Stimulated activated CD4-positive, alpha-beta T cell treated with anti-CD3 and anti-CD28 coated beads, Interleukin-12 subunit alpha, Interleukin-12 subunit beta, amount 100 ng/mL, for 24 hours (primary cell): ENCODE results near the gene DIP2B.
A peak's percentile ranks its signal among the peaks of the same experiment; 100 is the strongest.
"Not testable (repeated sequence)": the region's sequence is repeated elsewhere in the genome, so short reads cannot be mapped to it uniquely, and the experiment has no call there.

Experiments
- DNase-seq, 2 experiments: peaks; one replicate each; pipeline ENCODE4 v3.0.0-alpha.2; 2020; ENCODE audit warnings: low read depth in 2 of 2

Gene DIP2B

DNA sequence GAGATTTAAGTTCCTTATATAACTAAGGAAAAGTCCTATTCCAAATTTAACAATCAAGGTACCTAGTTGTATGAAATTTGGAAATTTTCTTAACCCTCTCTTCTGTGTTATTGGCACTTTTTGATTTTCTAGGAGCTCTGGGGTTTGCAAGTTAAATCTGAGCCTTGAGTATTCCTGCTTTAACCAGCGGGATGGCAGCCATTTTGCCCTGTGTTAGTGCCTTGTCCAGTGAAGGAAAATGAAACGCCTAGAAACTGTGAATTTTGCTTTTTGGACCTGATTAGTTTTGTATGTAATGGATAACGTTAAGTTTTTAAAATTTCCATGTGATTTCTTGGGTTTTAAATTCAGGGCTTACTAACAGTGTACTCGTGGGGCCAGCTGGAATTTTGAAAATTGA, 45.1 kb downstream of the DIP2B start:
- no peak for DNase-seq

DNA sequence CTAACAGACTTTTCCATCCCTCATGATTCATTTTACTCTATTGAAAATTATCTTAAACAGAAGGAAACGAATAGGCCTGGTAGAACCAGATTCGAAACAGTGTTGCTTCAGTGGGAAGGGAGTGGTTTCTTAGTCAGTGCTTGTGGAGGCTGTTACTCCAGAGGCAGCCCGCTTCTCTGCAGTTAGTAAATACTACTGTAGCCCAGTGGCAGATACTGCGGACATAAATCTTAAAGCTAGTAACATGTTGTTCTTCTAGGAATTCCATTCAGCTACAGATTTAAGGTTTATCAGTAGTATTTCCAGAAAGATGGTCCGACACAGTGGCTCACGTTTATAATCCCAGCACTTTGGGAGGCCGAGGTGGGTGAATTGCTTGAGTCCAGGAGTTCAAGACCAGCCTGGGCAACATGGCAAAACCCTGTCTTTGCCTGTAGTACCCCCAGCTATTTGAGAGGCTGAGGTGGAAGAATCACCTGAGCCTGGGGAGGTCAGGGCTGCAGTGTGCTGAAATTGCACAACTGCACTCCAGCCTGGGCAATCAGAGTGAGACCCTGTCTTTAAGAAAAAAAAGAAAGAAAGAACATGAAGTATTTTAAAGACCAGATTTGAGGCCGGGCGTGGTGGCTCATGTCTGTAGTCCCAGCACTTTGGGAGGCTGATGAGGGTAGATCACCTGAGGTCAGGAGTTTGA, 45.9 kb downstream of the DIP2B start:
- DNase-seq: no peak

DNA sequence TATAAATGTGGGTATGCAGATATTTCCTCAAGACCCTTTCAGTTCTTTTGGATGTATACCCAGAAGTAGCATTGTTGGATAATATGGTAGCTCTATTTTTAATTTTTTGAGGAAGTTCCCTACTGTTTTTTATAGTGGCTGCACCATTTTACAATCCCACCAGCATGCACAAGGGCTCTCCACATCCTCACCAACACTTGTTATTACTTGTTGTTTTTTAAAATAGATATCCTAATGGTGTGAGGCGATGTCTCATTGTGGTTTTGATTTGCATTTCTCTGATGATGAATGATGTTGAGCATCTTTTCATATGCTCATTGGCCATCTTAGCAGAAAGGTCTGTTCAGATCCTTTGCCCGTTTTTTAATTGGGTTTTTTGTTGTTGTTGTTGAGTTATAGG, 47.1 kb downstream of the DIP2B start:
- no peak for DNase-seq

DNA sequence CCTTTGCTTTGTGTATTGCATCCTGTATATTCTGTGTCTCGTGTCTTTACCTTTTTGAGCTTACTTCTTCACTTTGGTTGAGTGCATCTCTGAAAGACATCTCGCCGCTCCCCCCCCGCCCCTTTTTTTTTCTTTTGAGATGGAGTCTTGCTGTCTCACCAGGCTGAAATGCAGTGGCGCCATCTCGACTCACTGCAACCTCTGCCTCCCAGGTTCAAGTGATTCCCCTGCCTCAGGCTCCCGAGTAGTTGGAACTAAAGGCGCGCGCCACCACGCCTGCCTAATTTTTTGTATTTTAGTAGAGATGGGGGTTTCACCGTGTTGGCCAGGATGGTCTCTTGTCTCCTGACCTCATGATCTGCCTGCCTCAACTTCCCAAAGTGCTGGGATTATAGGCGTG, 49.9 kb downstream of the DIP2B start:
- DNase-seq: no peak

DNA sequence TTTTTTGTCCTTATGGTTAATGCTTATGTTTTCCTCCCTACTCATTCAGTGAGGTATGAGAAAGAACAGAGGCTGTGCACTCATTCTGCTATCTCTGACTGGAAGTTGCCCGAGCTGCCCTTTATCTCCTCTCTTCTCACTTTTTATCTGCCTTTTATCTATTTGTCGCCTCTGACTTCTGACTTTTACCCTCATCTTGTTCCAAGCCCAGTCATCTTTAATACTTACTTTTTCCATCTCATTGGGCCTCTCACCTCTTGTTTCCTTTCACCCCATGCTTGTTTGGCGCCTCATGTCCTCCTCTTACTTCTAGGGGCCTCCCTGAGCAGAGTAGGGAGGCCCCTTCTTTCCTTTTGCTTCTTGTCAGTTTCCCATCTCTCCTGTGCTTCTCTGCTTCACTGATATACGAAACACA, 50.7 kb downstream of the DIP2B start:
- DNase-seq: peak in 1 of 2 experiments; percentile 30

DNA sequence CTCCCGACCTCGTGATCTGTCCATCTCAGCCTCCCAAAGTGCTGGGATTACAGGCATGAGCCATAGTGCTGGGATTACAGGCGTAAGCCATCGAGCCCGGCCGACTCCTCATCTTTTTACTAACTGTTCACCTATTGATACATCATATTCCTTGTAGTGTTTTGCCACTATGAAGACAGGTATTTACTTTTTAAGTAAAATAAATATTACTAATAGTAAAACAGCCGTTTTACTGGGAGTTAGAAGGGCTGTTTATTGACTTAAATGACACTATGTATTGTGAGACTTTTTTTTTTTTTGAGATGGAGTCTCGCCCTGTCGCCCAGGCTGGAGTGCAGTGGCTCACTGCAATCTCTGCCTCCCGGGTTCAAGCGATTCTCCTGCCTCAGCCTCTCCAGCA, 51.5 kb downstream of the DIP2B start:
- no peak for DNase-seq

GRCh38 chr12:50556796-50557195, 52.0 kb downstream of the DIP2B start:
- not testable (repeated sequence) for DNase-seq

DNA sequence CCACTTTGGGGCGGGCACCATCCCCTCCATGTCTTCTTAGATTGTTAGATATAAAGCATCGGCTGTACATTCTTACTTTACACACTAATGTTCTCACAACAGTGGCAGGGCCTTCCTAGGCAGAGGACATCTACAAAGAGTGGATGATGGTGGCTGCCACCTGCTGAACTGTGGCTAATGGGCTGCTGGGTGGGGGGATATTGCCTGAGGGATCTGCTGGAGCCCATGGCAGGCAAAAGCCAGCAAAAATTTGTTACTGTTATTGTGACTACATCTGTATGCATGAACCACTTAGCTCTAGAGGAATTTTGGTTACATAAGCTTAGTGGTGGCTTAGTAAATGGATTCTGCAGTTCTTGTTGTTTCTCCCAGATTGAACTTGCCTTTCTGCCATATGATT, 52.6 kb downstream of the DIP2B start:
- no peak for DNase-seq

DNA sequence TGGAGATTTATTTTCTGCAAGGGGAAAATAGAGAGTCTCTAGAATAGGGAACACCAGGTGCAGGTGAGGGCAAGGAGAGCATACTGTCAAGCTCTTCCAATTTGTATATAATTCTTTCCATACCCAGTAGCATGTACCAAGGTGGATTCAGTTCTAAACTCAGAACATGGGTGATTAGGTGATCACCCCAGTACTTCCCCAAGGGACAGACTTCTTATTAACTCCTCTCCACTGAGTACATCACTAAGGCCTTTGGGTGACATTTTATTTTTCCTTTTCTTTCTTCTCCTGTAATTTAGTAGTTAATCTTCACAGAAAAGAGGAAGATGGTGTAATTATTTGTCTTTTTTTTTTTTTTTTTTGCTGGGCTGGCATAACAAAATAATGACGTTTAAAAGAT, 54.2 kb downstream of the DIP2B start:
- no peak for DNase-seq

DNA sequence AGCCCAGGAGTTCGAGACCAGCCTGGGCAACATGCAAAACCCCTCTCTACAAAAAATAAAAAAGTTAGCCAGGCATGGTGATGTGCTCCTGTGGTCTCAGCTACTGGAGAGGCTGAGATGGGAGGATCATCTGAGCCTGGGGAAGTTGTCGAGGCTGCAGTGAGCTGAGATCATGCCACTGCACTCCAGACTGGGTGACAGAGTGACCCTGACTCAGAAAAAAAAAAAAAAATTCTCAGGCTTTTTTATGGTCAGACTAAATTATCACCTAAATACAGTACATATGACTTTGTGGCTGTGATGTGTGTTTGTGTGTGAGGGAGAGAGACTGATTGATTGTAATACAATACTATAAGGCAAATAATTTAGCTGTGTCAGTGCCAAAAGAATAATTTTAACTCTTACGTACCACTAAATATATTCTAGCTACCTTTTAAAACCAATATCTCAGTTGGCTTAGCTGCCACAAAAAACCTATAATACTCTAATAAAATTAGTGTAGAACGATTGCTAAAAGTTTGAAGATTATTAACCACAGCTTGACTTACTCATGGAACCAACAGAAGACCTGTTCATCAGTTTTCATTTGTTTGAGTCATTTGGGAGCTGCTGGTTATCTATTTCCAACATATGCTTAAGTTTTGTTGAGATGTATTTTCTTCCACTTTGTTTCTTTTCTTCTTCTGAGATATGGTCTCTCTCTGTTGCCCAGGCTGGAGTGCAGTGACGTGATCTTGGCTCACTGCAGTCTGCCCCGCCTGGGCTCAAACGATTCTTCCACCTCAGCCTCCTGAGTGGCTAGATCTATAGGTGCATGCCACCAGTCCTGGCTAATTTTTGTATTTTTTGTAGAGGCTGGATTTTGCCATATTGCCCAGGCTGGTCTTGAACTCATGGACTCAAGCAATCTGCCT, 58.0 kb downstream of the DIP2B start:
- DNase-seq: no peak

DNA sequence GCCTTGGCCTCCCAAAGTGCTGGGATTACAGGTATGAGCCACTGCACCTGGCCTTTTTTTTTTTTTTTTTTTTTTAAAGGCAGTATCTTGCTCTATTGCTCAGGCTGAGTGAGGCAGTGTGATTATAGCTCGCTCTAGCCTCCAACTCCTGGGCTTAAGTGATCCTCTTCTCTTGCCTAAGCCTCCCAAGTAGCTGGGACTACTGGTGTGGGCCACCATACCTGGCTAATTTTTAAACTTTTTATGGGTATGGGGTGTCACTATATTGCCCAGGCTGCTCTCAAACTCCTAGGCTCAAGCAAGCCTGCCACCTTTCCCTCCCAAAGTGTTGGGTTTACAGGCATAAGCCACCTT, 58.6 kb downstream of the DIP2B start:
- DNase-seq: no peak

DNA sequence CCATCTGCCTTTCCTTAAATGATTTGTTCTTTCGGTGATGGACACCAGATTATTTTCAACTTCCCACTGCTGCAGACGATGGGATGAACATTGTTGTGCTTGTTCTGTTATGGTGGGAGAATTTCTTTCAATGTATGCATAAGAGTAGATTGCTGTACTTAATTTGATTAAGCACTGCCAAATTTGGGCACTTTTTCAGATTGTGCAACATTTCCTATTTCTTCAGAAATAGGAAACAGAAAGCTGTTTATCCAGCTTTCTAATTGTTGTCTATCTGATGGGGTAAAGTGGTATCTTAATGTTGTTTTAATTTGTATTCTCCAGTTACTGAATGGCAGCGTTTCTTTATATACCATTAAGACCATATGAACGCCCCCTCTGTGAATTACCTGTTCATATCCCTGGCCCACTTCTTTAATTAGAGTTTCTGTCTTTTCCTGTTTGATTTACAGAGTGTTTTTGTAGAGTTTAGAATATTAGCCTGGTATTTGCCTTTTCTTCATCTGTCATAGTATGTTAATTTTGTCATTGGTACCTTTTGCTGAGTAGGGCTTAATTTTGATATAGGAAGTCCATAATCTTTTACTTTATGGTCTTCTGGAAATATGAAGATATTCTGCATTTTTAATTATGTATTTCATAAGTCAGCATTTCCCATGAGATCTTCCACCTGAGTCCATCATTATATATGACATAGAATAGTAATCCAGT, 59.6 kb downstream of the DIP2B start:
- DNase-seq: no peak

GRCh38 chr12:50564948-50565297, 60.1 kb downstream of the DIP2B start:
- no peak for DNase-seq

DNA sequence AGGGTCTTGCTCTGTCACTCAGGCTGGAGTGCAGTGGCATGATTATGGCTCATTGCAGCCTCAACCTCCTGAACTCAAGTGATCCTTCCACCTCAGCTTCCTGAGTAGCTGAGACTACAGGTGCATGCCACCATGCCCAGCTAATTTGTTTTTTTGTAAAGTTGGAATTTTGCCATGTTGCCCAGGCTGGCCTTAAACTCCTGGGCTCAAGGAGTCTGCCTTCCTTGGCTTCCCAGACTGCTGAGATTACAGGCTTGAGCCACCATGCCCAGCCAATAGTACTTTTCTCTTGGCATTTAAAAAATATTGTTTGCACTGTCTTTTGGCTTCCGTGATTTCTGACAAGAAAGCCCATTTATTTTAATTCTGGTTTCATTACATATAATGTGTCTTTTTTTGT, 61.3 kb downstream of the DIP2B start:
- no peak for DNase-seq

- no peak for DNase-seq
Measured at GRCh38 chr12:50567926-50568325, 63.1 kb downstream of the DIP2B start.

- DNase-seq: no peak
Measured at GRCh38 chr12:50568338-50569091, 63.7 kb downstream of the DIP2B start.

DNA sequence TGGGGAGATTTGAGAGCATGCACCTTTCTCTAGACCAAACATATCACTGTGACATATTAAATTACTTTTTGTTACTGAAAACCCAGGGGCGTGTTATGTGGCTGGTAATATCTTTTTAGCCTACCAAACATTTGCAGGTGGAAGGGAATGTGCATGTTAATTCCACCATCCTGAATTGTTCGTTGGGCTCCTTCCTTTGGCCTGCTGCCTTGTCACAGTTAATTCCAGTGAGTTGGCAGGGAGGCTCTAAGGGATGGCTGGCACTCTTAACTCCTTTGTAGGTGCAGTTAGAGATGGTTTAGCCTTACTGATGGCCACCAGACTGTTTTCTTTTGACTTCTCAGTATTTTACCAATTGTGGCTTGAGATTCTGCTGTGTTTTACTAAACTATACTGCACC, 64.5 kb downstream of the DIP2B start:
- no peak for DNase-seq

DNA sequence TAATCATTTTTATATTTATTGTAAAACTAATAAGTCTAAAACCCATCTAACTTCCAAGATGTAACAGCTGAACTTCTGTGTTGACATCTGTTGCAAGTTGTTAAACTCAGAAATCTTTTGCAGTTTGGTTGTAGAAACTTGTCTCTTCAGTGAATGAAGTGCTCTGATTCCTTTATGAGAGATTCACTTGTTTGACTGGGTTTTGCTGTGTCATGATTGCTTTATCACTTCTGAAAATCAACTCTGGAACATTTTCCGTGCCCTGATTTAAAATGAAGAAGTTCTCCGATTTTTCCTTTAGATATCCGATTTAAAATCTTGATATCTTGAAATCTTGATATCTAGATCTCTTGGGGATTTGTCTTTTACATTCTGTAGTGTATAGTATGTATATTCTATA, 65.1 kb downstream of the DIP2B start:
- DNase-seq: no peak

- no peak for DNase-seq
Measured at GRCh38 chr12:50571786-50572185, 67.0 kb downstream of the DIP2B start.

DNA sequence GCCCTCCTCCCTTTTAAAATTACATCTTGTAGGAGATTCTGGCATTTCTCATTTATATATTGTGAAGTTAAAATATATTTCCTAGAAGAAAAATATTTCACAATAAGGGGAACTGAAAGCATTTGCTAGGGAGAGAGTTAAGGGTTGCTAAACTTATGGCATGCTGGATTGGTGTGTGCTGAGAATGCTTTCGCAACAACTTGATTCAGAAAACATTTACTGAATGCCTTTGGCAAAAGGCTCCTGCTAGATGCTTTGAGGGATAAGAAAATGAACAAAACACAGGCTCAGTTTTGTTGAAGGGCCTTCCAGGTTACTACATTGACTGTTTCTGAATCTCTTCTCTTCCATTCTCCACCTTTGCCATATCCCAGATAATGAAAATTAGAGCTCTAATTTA, 67.5 kb downstream of the DIP2B start:
- no peak for DNase-seq

- DNase-seq: no peak
Measured at GRCh38 chr12:50572760-50573159, 68.0 kb downstream of the DIP2B start.

- no peak for DNase-seq
Measured at GRCh38 chr12:50573271-50573670, 68.5 kb downstream of the DIP2B start.
